ENCODE results near the gene OPRD1. TPM values are rescaled to one million over a fixed set of nuclear protein-coding genes. Genes with fewer than 3 reads are reported as not detected.

OPRD1 gene
- total and polyA plus RNA-seq, 7 experiments from 2014 or later = not detected

- Mint-ChIP-seq H3K27ac (peak overlapping the region; percentile 74 to 98 (median 90)), H3K9me3 (peaks cover 0 to 3% (median 0%) of the 10 kb centered on the region in 11 donors), H3K4me3 (peak overlapping the region in 5 of 10 donors; percentile 70 to 95 (median 80)), H3K36me3 (peaks cover 0 to 1% (median 0%) of the 10 kb centered on the region in 5 donors), H3K27me3 (no peaks in the 10 kb centered on the region), H3K4me1 (peaks cover 30 to 67% (median 51%) of the 10 kb centered on the region in 7 donors)
- H3K4me3 ChIP-seq (ENCODE audit: low read length) = no peak overlapping the region
- ATAC-seq (no peak), DNase-seq (peak in 1 of 9 donors; percentile 2)
- intact Hi-C loops (cut with micrococcal nuclease) = loop anchor here (1.0 to 10.0 kb wide), 10 partner anchors 29 to 653 kb away; partner anchors contain the start of genes EPB41 (in 2 of the 2), DNAJC8 (in 1 of the 2), RCC1 (in 1 of the 2) and SRSF4 (in 1 of the 2)
- no peaks in the 10 kb centered on the region for H3K9me3 ChIP-seq (ENCODE audit: control insufficient read depth in 2 of 3, low read length in 3 of 3)
- peaks cover 32 to 36% of the 10 kb centered on the region in 2 donors for H3K4me1 ChIP-seq (ENCODE audit: control insufficient read depth in 2 of 2, insufficient read depth in 2 of 2, low read length in 2 of 2)
- H3K36me3 ChIP-seq (ENCODE audit: control insufficient read depth in 2 of 3, insufficient read depth in 3 of 3, low read length in 3 of 3) = peaks cover 0 to 4% (median 0%) of the 10 kb centered on the region in 3 experiments
- H3K27me3 ChIP-seq (ENCODE audit: control insufficient read depth in 2 of 2, insufficient read depth in 2 of 2, low read length in 2 of 2) = no peaks in the 10 kb centered on the region
- peak overlapping the region; percentile 79 for H3K27ac ChIP-seq (ENCODE audit: low read depth, low read length)
- POLR2A ChIA-PET = interaction anchor here (0.5 to 2.1 kb wide), 15 partner anchors 9 to 1360 kb away, joined by 3 to 20 read pairs (median 4); partner anchors contain the start of genes EPB41, SRSF4, TAF12 and YTHDF2
- CTCF ChIA-PET = interaction anchor here (0.5 to 2.6 kb wide), 11 partner anchors 8 to 1627 kb away, joined by 3 to 29 read pairs (median 4); no protein-coding TSS in a partner anchor
These were observed 73.5 kb downstream of the OPRD1 start for GRCh38 chr1:28885472-28885877.

DNA sequence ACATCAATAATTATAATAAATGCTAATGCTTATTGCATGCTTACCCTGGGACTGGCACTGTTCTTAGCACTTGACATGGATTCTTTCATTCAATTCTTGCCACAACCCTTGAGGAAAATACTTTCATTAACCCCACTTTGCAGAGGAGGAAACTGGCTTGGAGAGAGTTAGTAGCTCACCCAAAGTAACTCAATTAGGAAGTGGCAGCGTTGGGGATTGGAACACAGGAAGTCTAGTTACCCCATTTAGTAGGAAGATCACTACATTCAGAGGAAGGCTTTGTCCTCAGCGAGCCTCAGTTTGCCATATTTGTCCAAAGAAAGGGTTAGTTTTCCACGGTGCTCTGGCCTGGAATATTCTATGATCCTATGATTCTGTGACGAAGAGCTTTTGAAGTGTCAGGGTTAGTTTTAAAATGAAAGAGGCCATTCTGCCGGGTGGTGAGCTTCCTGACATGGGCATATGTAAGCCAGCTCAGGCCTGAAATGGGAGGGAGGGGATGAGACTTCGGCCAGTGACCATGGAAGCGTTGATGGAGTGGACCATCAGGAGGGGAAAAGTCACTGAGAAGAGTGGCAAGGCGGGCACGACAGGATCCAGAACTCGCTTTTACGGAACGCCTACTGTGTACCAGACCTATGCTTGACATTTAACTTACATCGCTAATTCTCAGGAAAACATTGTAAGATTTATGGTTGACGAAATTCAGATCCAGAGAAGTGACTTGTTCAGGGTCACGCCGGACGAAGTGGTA, 74.2 kb downstream of the OPRD1 start:
- intact Hi-C loops (cut with micrococcal nuclease) = loop anchor here (1.0 to 10.0 kb wide), 12 partner anchors 28 to 654 kb away; partner anchors contain the start of genes EPB41 (in 2 of the 2), YTHDF2 (in 2 of the 2), DNAJC8 (in 1 of the 2) and RCC1 (in 1 of the 2)
- H3K4me3 ChIP-seq (ENCODE audit: low read length) = peak overlapping the region; percentile 98
- DNase-seq = peak in 1 of 9 donors; percentile 3
- Mint-ChIP-seq H3K27ac (peak overlapping the region; percentile 81 to 98 (median 94)), H3K36me3 (peaks cover 0 to 1% (median 0%) of the 10 kb centered on the region in 5 donors), H3K4me1 (peaks cover 36 to 70% (median 52%) of the 10 kb centered on the region in 7 donors), H3K27me3 (no peaks in the 10 kb centered on the region), H3K9me3 (peaks cover 0 to 3% (median 0%) of the 10 kb centered on the region in 11 donors), H3K4me3 (peak overlapping the region; percentile 70 to 95 (median 84))
- H3K27ac ChIP-seq (ENCODE audit: low read depth, low read length) = peak overlapping the region; percentile 79
- H3K4me1 ChIP-seq (ENCODE audit: control insufficient read depth in 2 of 2, insufficient read depth in 2 of 2, low read length in 2 of 2) = peaks cover 32 to 36% of the 10 kb centered on the region in 2 donors
- POLR2A ChIA-PET = interaction anchor here (0.6 to 1.3 kb wide), 4 partner anchors 10 to 516 kb away, joined by 3 to 8 read pairs (median 6); partner anchors contain the start of genes EPB41 and TAF12
- no peaks in the 10 kb centered on the region for H3K27me3 ChIP-seq (ENCODE audit: control insufficient read depth in 2 of 2, insufficient read depth in 2 of 2, low read length in 2 of 2)
- peaks cover 0 to 4% (median 0%) of the 10 kb centered on the region in 3 experiments for H3K36me3 ChIP-seq (ENCODE audit: control insufficient read depth in 2 of 3, insufficient read depth in 3 of 3, low read length in 3 of 3)
- CTCF ChIA-PET = interaction anchor here (0.7 to 1.0 kb wide), 3 partner anchors 9 to 30 kb away, joined by 3 to 4 read pairs (median 3); no protein-coding TSS in a partner anchor
- ATAC-seq = no peak
- no peaks in the 10 kb centered on the region for H3K9me3 ChIP-seq (ENCODE audit: control insufficient read depth in 2 of 3, low read length in 3 of 3)

DNA sequence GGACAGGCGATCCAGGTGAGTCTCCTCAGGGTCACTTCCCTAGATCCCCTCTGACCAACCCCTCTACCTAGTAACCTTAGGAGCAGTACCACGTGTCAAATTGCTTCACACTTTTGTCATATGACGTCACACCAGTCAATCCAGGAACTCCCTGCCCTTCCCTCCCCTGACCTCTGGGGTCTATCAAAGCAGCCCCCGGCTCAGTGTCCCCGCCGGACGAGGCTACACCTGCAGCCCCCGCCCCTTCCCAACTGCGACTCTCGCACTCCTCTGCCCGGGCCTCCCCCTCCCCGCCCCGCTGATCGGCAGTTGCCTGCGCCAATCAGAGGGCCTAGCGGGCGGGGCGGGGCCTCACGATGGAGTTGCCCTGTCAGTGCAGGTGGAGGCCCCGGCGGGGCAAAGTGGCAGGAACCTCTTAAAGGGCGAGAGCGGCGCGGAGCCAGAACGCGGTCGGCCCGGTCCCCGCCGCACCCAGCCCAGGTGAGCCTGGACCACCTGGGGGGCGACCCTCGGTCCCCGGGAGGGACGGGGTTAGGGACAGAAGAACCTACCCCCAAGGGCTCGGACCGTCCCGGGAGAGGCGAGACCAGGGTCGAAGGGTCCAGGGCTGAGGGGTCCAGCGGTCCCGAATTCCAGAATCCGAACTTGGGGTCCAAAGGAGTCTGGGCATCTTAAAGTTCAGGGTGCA, 74.9 kb downstream of the OPRD1 start:
- H3K27ac Mint-ChIP-seq = peak overlapping the region; percentile 81 to 98 (median 94)
- no peaks in the 10 kb centered on the region for H3K9me3 ChIP-seq (ENCODE audit: control insufficient read depth in 2 of 3, low read length in 3 of 3)
- H3K36me3 Mint-ChIP-seq = peaks cover 0 to 1% (median 0%) of the 10 kb centered on the region in 5 donors
- POLR2A ChIA-PET = interaction anchor here (0.8 to 1.6 kb wide), 6 partner anchors 10 to 243 kb away, joined by 3 to 9 read pairs (median 6); partner anchors contain the start of genes EPB41 and TAF12
- H3K27me3 Mint-ChIP-seq = no peaks in the 10 kb centered on the region
- intact Hi-C loops (cut with micrococcal nuclease) = loop anchor here (1.0 to 10.0 kb wide), 9 partner anchors 8 to 655 kb away; partner anchors contain the start of genes DNAJC8 (in 1 of the 2), RCC1 (in 1 of the 2), RNU11 (in 1 of the 2) and YTHDF2 (in 1 of the 2)
- peaks cover 32 to 36% of the 10 kb centered on the region in 2 donors for H3K4me1 ChIP-seq (ENCODE audit: control insufficient read depth in 2 of 2, insufficient read depth in 2 of 2, low read length in 2 of 2)
- DNase-seq (peak; percentile 87 to 97 (median 91)), ATAC-seq (peak; percentile 83)
- peaks cover 0 to 4% (median 0%) of the 10 kb centered on the region in 3 experiments for H3K36me3 ChIP-seq (ENCODE audit: control insufficient read depth in 2 of 3, insufficient read depth in 3 of 3, low read length in 3 of 3)
- peak overlapping the region; percentile 70 to 95 (median 84) for H3K4me3 Mint-ChIP-seq
- peak overlapping the region; percentile 79 for H3K27ac ChIP-seq (ENCODE audit: low read depth, low read length)
- CTCF ChIA-PET = interaction anchor here (0.8 to 1.5 kb wide), 4 partner anchors 9 to 150 kb away, joined by 3 to 5 read pairs (median 3); partner anchors contain the start of gene YTHDF2
- H3K4me1 Mint-ChIP-seq = peaks cover 37 to 68% (median 50%) of the 10 kb centered on the region in 7 donors
- H3K27me3 ChIP-seq (ENCODE audit: control insufficient read depth in 2 of 2, insufficient read depth in 2 of 2, low read length in 2 of 2) = no peaks in the 10 kb centered on the region
- H3K9me3 Mint-ChIP-seq = peaks cover 0 to 3% (median 0%) of the 10 kb centered on the region in 11 donors
- H3K4me3 ChIP-seq (ENCODE audit: low read length) = peak overlapping the region; percentile 98

DNA sequence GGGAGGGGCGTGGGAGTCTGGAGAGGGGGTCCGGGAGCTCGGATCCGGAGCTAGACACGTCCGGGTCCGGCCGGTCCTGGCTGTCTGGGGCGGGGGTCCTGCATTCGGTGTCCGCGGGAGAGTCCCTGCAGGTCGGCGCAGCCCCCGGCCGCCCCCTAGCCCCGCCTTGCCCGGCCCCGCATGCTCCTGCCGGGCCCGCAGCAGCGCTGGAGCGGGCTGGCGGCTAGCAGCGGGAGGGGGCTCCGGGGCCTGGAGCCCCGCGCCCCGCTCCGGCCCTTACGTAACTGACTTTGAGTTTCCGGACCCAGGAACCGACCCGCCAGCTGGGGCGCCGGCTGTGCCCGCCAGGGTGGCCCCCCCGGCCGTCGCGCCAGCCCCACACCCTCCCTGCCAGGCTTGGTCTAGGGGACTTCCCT, 75.5 kb downstream of the OPRD1 start:
- H3K27ac Mint-ChIP-seq = peak overlapping the region; percentile 48 to 94 (median 89)
- peak; percentile 25 for ATAC-seq

DNA sequence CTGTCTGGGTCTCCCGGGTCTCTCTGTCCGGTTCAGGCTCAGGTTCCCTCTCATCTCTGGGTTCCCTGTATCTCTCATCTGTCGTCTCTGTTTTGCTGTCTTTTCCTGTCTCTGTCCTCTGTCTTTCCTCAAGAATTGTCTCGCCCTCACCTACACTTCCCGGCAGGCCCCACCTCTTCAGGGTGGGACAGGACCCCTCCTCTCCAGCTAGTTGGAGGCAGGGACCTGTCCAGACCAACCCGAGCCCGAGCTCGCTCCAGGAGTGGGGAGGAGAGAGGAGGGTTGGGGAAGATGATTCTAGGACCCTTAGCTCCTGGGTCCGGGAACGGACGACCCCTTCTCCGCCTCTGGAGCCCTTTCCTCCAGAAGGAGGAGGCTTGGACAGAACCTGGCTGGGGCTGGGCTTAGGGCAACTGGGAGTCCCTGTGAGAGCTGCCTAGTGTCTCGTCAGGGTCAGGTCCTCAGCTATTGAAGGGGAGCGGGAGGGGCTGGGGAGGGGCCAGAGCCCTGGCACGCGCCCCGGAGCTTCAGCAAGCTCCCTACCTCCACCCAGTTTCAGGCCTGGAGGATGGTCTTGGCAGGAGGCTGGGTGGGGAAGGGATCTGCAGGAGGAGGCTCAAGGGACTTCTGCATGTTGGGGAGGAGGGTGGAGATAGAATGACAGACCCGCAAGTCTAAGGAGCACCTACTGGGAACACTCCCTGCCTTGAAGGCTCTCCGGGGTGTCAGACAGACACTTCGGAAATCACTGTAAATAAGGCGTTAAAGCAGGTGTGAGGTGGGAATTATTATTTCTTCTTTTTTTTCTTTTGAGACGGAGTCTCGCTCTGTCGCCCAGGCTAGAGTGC, 76.1 kb downstream of the OPRD1 start:
- peak overlapping the region; percentile 85 to 96 (median 92) for H3K4me3 Mint-ChIP-seq
- ATAC-seq (no peak), DNase-seq (no peak)
- peaks cover 0 to 1% (median 0%) of the 10 kb centered on the region in 5 donors for H3K36me3 Mint-ChIP-seq
- no peaks in the 10 kb centered on the region for H3K27me3 Mint-ChIP-seq
- H3K27ac Mint-ChIP-seq = peak overlapping the region; percentile 48 to 94 (median 84)
- ChIA-PET CTCF (interaction anchor here (0.8 to 1.5 kb wide), 6 partner anchors 11 to 152 kb away, joined by 3 to 5 read pairs (median 3); partner anchors contain the start of gene YTHDF2), POLR2A (interaction anchor here (0.5 to 1.6 kb wide), 4 partner anchors 26 to 152 kb away, joined by 3 to 9 read pairs (median 4); partner anchors contain the start of gene EPB41)
- Histone ChIP-seq H3K27me3 (ENCODE audit: control insufficient read depth in 2 of 2, insufficient read depth in 2 of 2, low read length in 2 of 2) (no peaks in the 10 kb centered on the region), H3K4me1 (ENCODE audit: control insufficient read depth in 2 of 2, insufficient read depth in 2 of 2, low read length in 2 of 2) (peaks cover 32 to 36% of the 10 kb centered on the region in 2 donors), H3K27ac (ENCODE audit: low read depth, low read length) (peak overlapping the region; percentile 79), H3K36me3 (ENCODE audit: control insufficient read depth in 2 of 3, insufficient read depth in 3 of 3, low read length in 3 of 3) (peaks cover 0 to 4% (median 0%) of the 10 kb centered on the region in 3 experiments), H3K4me3 (ENCODE audit: low read length) (peak overlapping the region; percentile 98), H3K9me3 (ENCODE audit: control insufficient read depth in 2 of 3, low read length in 3 of 3) (no peaks in the 10 kb centered on the region)
- H3K9me3 Mint-ChIP-seq = peaks cover 0 to 3% (median 0%) of the 10 kb centered on the region in 11 donors
- intact Hi-C loops (cut with micrococcal nuclease) = loop anchor here (1.0 to 10.0 kb wide), 9 partner anchors 7 to 656 kb away; partner anchors contain the start of genes DNAJC8 (in 1 of the 2), RCC1 (in 1 of the 2), RNU11 (in 1 of the 2) and YTHDF2 (in 1 of the 2)
- peaks cover 32 to 66% (median 43%) of the 10 kb centered on the region in 7 donors for H3K4me1 Mint-ChIP-seq

More for the DNA sequence above, 75.5 kb downstream of the OPRD1 start:
- Histone ChIP-seq H3K36me3 (ENCODE audit: control insufficient read depth in 2 of 3, insufficient read depth in 3 of 3, low read length in 3 of 3) (peaks cover 0 to 4% (median 0%) of the 10 kb centered on the region in 3 experiments), H3K27me3 (ENCODE audit: control insufficient read depth in 2 of 2, insufficient read depth in 2 of 2, low read length in 2 of 2) (no peaks in the 10 kb centered on the region), H3K27ac (ENCODE audit: low read depth, low read length) (peak overlapping the region; percentile 79), H3K4me3 (ENCODE audit: low read length) (peak overlapping the region; percentile 98), H3K4me1 (ENCODE audit: control insufficient read depth in 2 of 2, insufficient read depth in 2 of 2, low read length in 2 of 2) (peaks cover 32 to 36% of the 10 kb centered on the region in 2 donors), H3K9me3 (ENCODE audit: control insufficient read depth in 2 of 3, low read length in 3 of 3) (no peaks in the 10 kb centered on the region)
- Mint-ChIP-seq H3K27me3 (no peaks in the 10 kb centered on the region), H3K36me3 (peaks cover 0 to 1% (median 0%) of the 10 kb centered on the region in 5 donors), H3K4me1 (peaks cover 32 to 66% (median 45%) of the 10 kb centered on the region in 7 donors), H3K4me3 (peak overlapping the region; percentile 88 to 96 (median 92)), H3K9me3 (peaks cover 0 to 3% (median 0%) of the 10 kb centered on the region in 11 donors)
- CTCF ChIA-PET = interaction anchor here (0.8 to 1.5 kb wide), 4 partner anchors 10 to 151 kb away, joined by 3 to 5 read pairs (median 3); partner anchors contain the start of gene YTHDF2
- intact Hi-C loops (cut with micrococcal nuclease) = loop anchor here (1.0 to 10.0 kb wide), 9 partner anchors 8 to 655 kb away; partner anchors contain the start of genes DNAJC8 (in 1 of the 2), RCC1 (in 1 of the 2), RNU11 (in 1 of the 2) and YTHDF2 (in 1 of the 2)
- POLR2A ChIA-PET = interaction anchor here (0.8 to 1.6 kb wide), 3 partner anchors 27 to 153 kb away, joined by 4 to 9 read pairs (median 5); partner anchors contain the start of gene EPB41
- DNase-seq = peak in 6 of 9 donors; percentile 24 to 57 (median 26)
